GM18520 (cell line): ENCODE data around the gene GPHN.

Experiments used
- ATAC-seq: cut with Tn5 transposase; IDR thresholded peaks from one replicate; pipeline ENCODE4 v1.9.1; 2021; ENCODE audit not compliant: unreplicated experiment

The GPHN gene

GRCh38 chr14:66507722-66508546 lies at the start of gene GPHN:
Gene GPHN (plus strand): TSS chr14:66508147.
- peak; percentile 69 for ATAC-seq

GRCh38 chr14:66459603-66460002 lies 48.3 kb upstream of the GPHN start:
- ATAC-seq: no peak

- ATAC-seq: no peak
Measured at GRCh38 chr14:66464261-66464660, 43.7 kb upstream of the GPHN start.

DNA sequence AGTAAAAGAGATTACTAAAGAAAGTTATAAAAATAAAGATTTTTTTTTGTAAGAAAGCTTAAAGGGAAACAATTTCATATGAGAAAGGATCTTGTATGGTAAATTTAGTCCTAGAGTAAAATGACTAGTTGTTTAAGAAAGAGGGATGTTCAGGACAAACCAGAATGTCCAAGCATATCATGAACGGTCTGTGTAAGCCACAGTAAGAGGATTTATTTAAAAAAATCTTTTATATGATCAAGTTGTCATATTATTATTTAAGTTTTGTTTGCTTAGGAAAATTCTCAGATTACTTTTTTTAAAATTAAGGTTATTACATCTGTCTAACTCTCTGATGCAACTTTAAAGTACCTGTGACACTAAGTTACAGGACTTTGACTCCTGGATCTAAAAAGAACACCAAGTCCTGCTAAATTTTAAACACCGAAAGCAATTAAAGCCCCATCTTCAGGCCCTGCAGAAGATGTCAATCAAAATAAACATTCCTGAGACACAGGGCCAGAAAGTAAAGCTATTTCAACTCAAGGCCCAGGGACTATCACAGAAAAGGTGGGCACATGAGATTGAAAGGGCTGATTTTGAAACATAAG lies 39.1 kb upstream of the GPHN start:
- no peak for ATAC-seq

GRCh38 chr14:66471584-66471983 lies 36.4 kb upstream of the GPHN start:
- ATAC-seq: no peak

GRCh38 chr14:66472251-66472650 lies 35.7 kb upstream of the GPHN start:
- ATAC-seq: no peak

- no peak for ATAC-seq
Measured at GRCh38 chr14:66473223-66473622, 34.7 kb upstream of the GPHN start.

GRCh38 chr14:66476964-66477363 lies 31.0 kb upstream of the GPHN start:
- ATAC-seq: no peak

DNA sequence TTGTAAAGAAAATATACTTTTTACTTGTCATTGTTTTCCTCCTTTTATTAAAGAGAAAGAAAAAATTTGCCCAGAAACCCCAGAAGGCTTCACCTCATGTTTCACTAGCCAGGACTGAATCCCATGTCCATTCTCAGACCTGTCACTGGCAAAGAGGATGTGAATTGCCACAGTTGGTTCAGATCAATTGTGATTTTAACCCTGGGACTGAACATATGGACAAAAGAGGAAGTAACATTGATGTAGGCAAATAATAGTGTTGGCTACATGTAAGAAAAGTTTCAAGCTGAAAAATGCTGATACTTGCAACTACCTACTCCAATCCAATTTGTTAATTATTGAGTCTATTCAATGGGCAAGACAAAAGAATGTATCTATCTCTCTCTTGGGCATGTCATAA lies 30.4 kb upstream of the GPHN start:
- no peak for ATAC-seq

DNA sequence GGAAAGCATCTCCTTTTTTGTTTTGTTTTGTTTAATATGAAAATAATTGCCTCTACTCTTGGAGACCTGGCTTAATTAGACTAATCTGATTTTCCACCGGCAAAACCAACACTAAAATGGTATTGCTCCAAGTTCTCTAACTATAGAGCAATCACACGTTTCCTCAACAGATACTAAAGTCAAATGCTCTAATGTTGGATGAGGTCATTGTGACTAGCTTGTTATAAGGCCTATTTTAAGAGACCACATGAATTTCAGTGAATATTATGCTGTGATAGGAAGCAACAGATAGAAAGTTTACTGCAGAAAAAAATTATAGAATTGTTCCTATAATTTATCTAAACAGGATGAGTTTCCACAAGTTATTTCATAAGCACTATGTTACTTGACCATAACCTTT lies 25.1 kb upstream of the GPHN start:
- ATAC-seq: no peak

DNA sequence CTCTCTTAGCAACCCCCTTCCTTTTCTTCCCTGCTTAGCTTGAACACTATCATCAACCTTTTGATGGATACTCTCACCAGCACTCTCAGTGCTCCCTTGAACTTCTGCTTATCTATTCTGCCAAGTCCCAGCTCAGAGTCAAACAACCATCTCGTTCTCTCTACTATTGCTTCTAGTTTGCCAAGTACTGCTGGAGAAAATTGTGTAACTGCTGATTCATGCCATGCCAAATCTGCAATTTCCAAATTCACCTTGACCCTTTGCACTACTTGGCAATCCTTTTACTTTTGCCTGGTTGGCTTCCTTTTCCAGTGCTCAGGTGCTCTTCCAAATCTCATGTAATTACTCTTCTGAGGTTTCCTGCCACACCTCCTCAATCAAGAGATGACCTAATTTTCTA lies 24.6 kb upstream of the GPHN start:
- no peak for ATAC-seq

- no peak for ATAC-seq
Measured at GRCh38 chr14:66485029-66485428, 22.9 kb upstream of the GPHN start.

DNA sequence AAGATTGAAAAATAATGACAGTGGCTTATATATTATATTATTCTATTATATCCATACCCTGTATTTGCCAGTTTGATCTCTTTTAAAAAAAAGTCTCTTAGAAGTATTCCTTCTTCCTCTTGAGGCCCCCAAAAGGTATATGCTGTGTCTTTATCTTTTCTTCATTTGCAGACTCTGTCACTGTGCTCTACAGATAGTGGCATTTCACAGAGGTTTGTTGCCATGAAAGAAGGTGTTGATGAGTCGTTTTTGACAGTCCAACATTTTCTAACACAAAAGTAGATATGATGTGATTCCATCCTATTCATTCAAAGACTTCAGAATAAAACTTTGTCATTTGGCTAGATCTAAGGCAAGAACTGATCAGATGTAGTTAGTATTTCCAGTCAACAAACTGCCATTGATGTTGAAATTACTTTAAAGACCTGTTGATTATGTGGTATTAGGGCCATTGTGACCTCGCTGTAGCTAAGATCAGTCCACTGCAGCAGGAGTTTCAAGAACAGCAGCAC lies 22.0 kb upstream of the GPHN start, which contains the start of gene CCDC196:
Gene CCDC196 (plus strand): TSS at position 462 of the 512 bp plus-strand sequence. CDS start 132 bp downstream, outside the sequence.
- ATAC-seq: no peak

DNA sequence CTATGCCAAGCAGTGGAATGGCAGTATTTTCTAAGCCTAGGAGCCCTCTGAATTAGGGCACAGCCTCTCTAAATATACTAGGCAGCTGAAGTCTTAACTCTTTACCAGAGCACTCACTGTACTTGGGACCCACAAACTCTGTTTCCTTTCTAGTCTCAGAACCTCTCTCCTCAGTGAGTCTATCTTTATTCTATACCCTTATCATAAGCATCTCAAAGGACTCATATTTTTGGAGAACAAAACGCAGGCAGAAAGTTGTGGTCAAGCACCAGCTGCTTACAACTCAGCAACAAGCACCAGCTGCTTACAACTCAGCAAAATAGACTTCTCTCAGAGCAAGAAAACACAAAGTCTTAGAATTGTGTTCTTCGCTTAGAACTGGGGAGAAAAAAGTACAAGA lies 20.8 kb upstream of the GPHN start:
- ATAC-seq: no peak

GRCh38 chr14:66490143-66491111 lies 17.5 kb upstream of the GPHN start:
- no peak for ATAC-seq

GRCh38 chr14:66493750-66494149 lies 14.2 kb upstream of the GPHN start:
- no peak for ATAC-seq

GRCh38 chr14:66495218-66496098 lies 12.5 kb upstream of the GPHN start:
- ATAC-seq: peak; percentile 90

GRCh38 chr14:66496188-66496807 lies 11.6 kb upstream of the GPHN start:
- ATAC-seq: no peak

DNA sequence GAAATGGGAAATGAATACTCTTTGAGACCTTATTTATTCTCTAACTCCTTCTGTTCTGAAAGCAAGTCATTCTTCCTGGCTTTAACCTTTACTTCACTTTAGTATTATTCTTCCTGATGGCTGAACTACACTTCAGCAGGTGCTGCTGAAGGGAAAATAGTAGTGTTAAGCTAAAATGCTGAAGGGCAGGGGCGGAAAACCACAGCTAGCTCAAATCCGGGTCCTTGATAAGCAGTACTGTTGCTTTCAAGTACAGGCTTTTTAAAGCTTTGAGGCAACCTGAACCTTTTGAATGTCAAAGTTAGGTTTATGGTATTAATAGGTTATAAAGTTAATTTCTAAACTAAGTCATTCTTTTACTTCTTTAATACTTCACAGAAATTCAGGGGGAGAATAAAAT lies 11.0 kb upstream of the GPHN start:
- no peak for ATAC-seq

GRCh38 chr14:66498311-66498710 lies 9.6 kb upstream of the GPHN start:
- no peak for ATAC-seq
